Uterus (tissue), 2 donors: ENCODE results near the gene SNX27.

Source experiments
- CTCF ChIP-seq, 4 experiments: fragments of 200-600 bp in 2 of 4; fragments of 450-650 bp in 2 of 4; sonication (generic) in 2 of 4; IDR thresholded peaks; one replicate each; pipeline ENCODE4 v1.5.1; 2016 to 2019; ENCODE audit warnings: antibody characterized with exemption in 4 of 4, mild to moderate bottlenecking in 2 of 4, moderate library complexity in 1 of 4
- POLR2A ChIP-seq, 2 donors: fragments of 450-650 bp; IDR thresholded peaks; one replicate each; pipeline ENCODE4 v1.6.1; 2016; ENCODE audit warnings: antibody characterized with exemption in 2 of 2, mild to moderate bottlenecking in 1 of 2, moderate library complexity in 1 of 2

DNA sequence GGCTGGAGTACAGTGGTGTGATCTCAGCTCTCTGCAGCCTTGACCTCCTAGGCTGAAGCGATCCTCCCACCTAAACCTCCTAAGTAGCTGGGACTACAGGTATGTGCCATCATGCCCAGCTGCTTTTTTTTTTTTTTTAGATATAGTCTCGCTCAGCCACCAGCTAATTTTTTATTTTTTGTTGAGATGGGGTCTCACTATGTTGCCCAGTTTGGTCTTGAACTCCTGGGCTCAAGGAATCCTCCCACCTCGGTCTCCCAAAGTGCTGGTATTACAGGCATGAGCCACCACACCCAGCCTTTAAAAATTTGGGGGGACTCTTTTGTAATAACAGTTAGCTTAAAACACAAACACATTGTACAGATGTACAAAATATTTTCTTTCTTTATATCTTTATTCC lies 1.7 kb upstream of the SNX27 start:
- TF ChIP-seq CTCF (IDR thresholded peaks at IDR 0.05) (no peak), POLR2A (IDR thresholded peaks at IDR 0.05) (no peak)
